GM12878 (cell line): ENCODE measurements around the gene DNAJC22. TPM values are rescaled to one million over a fixed set of nuclear protein-coding genes. Genes with fewer than 3 reads are reported as not detected.

Experiments used
- ATAC-seq: fragments of 200-7000 bp; cut with Tn5 transposase; 3 replicates; pipeline ENCODE4 v1.9.1; 2020; ENCODE audit warnings: mild to moderate bottlenecking, moderate library complexity
- BruUV-seq: library from RNA; stranded (reverse); fragments of 400-500 nt; replicated peaks from 2 replicates; lab custom pipeline; 2021; lab: Mats Ljungman, UMichigan
- CTCF ChIA-PET: fragments of 300-600 bp; sonication (Branson Sonifier 250); formaldehyde crosslinking; extraction: SDS; loops from one replicate; lab custom pipeline; 2021; ENCODE audit warnings: inconsistent platforms; lab: Yijun Ruan, JAX
- POLR2A ChIA-PET: fragments of 350-600 bp; formaldehyde crosslinking; extraction: SDS; loops from one replicate; lab custom pipeline; 2021; ENCODE audit warnings: inconsistent platforms; lab: Charles Lee
- RAD21 ChIA-PET: fragments of 300-600 bp; sonication (Branson Sonifier 250); formaldehyde crosslinking; loops from one replicate; lab custom pipeline; 2023; ENCODE audit warnings: antibody characterized with exemption; ENCODE audit not compliant: unreplicated experiment; lab: Charles Lee
- SMC1A ChIA-PET: fragments of 300-600 bp; sonication (Branson Sonifier 250); formaldehyde crosslinking; loops from one replicate; lab custom pipeline; 2023; ENCODE audit not compliant: unreplicated experiment, uncharacterized antibody; lab: Charles Lee
- DNase-seq: peaks from one replicate; pipeline ENCODE4 v3.0.0-alpha.2; 2011; ENCODE audit warnings: low read depth, low spot score
- FAIRE-seq: peaks from 3 replicates; lab custom pipeline; 2011; peaks lifted over from hg19 to GRCh38; lab: Jason Lieb, UNC
- H2AFZ ChIP-seq: 2 replicates; pipeline ENCODE4 v1.6.0; 2011; ENCODE audit warnings: low read depth, low read length, control low read depth; ENCODE audit not compliant: control insufficient read depth
- H3K27ac ChIP-seq: 2 replicates; pipeline ENCODE4 v1.5.1; 2011; ENCODE audit warnings: control low read depth; ENCODE audit not compliant: control insufficient read depth, insufficient read depth
- H3K27me3 ChIP-seq, 2 experiments: replicated peaks in 1 of 2; 2 replicates each; pipeline versions ENCODE4 v1.6.0 to v1.6.1; 2011; ENCODE audit warnings: low read length in 1 of 2; ENCODE audit not compliant: control insufficient read depth in 2 of 2, insufficient read depth in 2 of 2
- H3K36me3 ChIP-seq, 2 experiments: 2 replicates each; pipeline ENCODE4 v1.5.1; 2011; ENCODE audit warnings: low read length in 1 of 2; ENCODE audit not compliant: control insufficient read depth in 2 of 2, insufficient read depth in 2 of 2
- H3K4me1 ChIP-seq: 2 replicates; pipeline ENCODE4 v1.6.1; 2011; ENCODE audit warnings: mild to moderate bottlenecking, low read length, moderate library complexity, mixed read lengths; ENCODE audit not compliant: control insufficient read depth, insufficient read depth
- H3K4me2 ChIP-seq: 2 replicates; pipeline ENCODE4 v1.6.0; 2011; ENCODE audit warnings: control low read depth; ENCODE audit not compliant: control insufficient read depth, insufficient read depth
- H3K4me3 ChIP-seq: fragments of 200-600 bp; sonication (generic); 2 replicates; pipeline ENCODE4 v1.5.1; 2016
- H3K79me2 ChIP-seq: 2 replicates; pipeline ENCODE4 v1.6.0; 2011; ENCODE audit warnings: low read length; ENCODE audit not compliant: control insufficient read depth, insufficient read depth
- H3K9ac ChIP-seq: 2 replicates; pipeline ENCODE4 v1.8.0; 2011; ENCODE audit warnings: low read length, control low read depth, mixed read lengths; ENCODE audit not compliant: control insufficient read depth, insufficient read depth
- H3K9me3 ChIP-seq: replicated peaks from 3 replicates; pipeline ENCODE4 v1.5.1; 2011; ENCODE audit warnings: mild to moderate bottlenecking, low read length; ENCODE audit not compliant: control insufficient read depth, insufficient read depth
- H4K20me1 ChIP-seq: 2 replicates; pipeline ENCODE4 v1.6.0; 2011; ENCODE audit not compliant: control insufficient read depth, insufficient read depth
- BHLHE40 ChIP-seq, 2 experiments: fragments of 450-650 bp in 1 of 2; IDR thresholded peaks; 2 replicates each; pipeline ENCODE4 v1.6.1; 2011 to 2017; ENCODE audit warnings: low read depth in 2 of 2, borderline replicate concordance in 1 of 2, improper control_type of control experiment in 1 of 2, low read length in 1 of 2, mild to moderate bottlenecking in 1 of 2
- CBX5 ChIP-seq: sonication (generic); IDR thresholded peaks from 2 replicates; pipeline ENCODE4 v1.6.1; 2016; ENCODE audit warnings: low read depth, moderate library complexity, mild to moderate bottlenecking, inconsistent platforms
- FOXM1 ChIP-seq: IDR thresholded peaks from 2 replicates; pipeline ENCODE4 v1.6.1; 2012; ENCODE audit warnings: low read depth, mild to moderate bottlenecking, inconsistent platforms, low read length, moderate library complexity
- IKZF1 ChIP-seq: fragments of 450-650 bp; conservative IDR thresholded peaks from 2 replicates; pipeline ENCODE4 v1.6.1; 2017; ENCODE audit warnings: antibody characterized with exemption, mild to moderate bottlenecking
- LARP7 ChIP-seq: fragments of 450-650 bp; IDR thresholded peaks from 2 replicates; pipeline ENCODE4 v1.6.1; 2017; ENCODE audit warnings: mild to moderate bottlenecking
- NRF1 ChIP-seq: conservative IDR thresholded peaks from 2 replicates; pipeline ENCODE4 v1.6.1; 2011; ENCODE audit warnings: mild to moderate bottlenecking, low read depth, low read length, improper control_type of control experiment
- POLR2AphosphoS2 ChIP-seq: IDR thresholded peaks from 2 replicates; pipeline ENCODE4 v1.6.1; 2011; ENCODE audit warnings: low read depth, mild to moderate bottlenecking, low read length, improper control_type of control experiment, moderate library complexity
- PRDM15 ChIP-seq: fragments of 450-650 bp; formaldehyde crosslinking; IDR thresholded peaks from 2 replicates; pipeline ENCODE4 v1.4.0; 2020; ENCODE audit warnings: mild to moderate bottlenecking, moderate library complexity
- TARDBP ChIP-seq: IDR thresholded peaks from 2 replicates; pipeline ENCODE4 v1.6.1; 2016; ENCODE audit warnings: borderline replicate concordance
- ZNF592 ChIP-seq: fragments of 450-650 bp; IDR thresholded peaks from 2 replicates; pipeline ENCODE4 v1.6.1; 2017; ENCODE audit warnings: mild to moderate bottlenecking, moderate library complexity
- WGBS: methylation state at CpG from one replicate; pipeline ENCODE4 v1.1.6; 2016; ENCODE audit warnings: low lambda C conversion rate; ENCODE audit not compliant: insufficient replicate concordance, insufficient coverage; ENCODE audit errors: missing lambda C conversion rate; 5-methylcytosine and 5-hydroxymethylcytosine counted together
- in situ Hi-C: fragments of 300-500 bp; cut with MboI; formaldehyde crosslinking; loops from 9 replicates; pipeline ENCODE4 v1.14.3; 2018; ENCODE audit warnings: mixed read lengths
- intact Hi-C: fragments of 100-400 bp; cut with micrococcal nuclease; formaldehyde crosslinking; loops from one replicate; pipeline ENCODE4 v1.14.2; 2022; ENCODE audit not compliant: unreplicated experiment
- polyA plus RNA-seq, 11 experiments: library from polyadenylated mRNA; depleted of rRNA in 4 of 11; unstranded in 6 of 11; stranded (reverse) in 5 of 11; fragments of >200 nt; fragmentation: Nextera tagmentation in 4 of 11; fragmentation: Illumina TruSeq in 1 of 11; extraction: Ambion mirVana in 4 of 11; extraction: Trizol in 1 of 11; gene quantifications; 1 replicate in 1 of 11; 2 replicates in 10 of 11; pipeline versions ENCODE4 v1.2.1 to v1.2.3, GENCODE V29; 2011 to 2016; ENCODE audit warnings: inconsistent platforms in 2 of 11, missing spikeins in 2 of 11, low read depth in 1 of 11
- total RNA-seq, 4 experiments: library from RNA; depleted of rRNA in 3 of 4; stranded (reverse); fragments of >200 nt in 3 of 4; fragmentation: Illumina TruSeq in 1 of 4; extraction: Trizol in 1 of 4; gene quantifications; 2 replicates each; pipeline versions ENCODE4 v1.2.1 to v1.2.3, GENCODE V29; 2013 to 2021

The DNAJC22 gene
- total and polyA plus RNA-seq, 10 of the 15 experiments (the other 5 are each of a cell fraction or from before 2014, with no cell fraction given): 0.06 to 0.61 (median 0.13) TPM; not detected in 3

GRCh38 chr12:49340095-49340870 is 6.4 kb upstream of the DNAJC22 start:
- Histone ChIP-seq H2AFZ (no peak overlapping the region), H4K20me1 (no peaks in the 10 kb centered on the region; the same call in 1 of the 2 replicates), H3K27ac (no peak overlapping the region), H3K9ac (no peak overlapping the region), H3K27me3 (peaks cover 20 to 29% of the 10 kb centered on the region in 2 experiments), H3K4me1 (peaks cover 17% of the 10 kb centered on the region), H3K9me3 (no peaks in the 10 kb centered on the region; the same call in 2 of the 3 replicates), H3K4me3 (no peak overlapping the region), H3K4me2 (no peak overlapping the region), H3K79me2 (no peaks in the 10 kb centered on the region), H3K36me3 (no peaks in the 10 kb centered on the region)
- no peak for DNase-seq
- WGBS: 9% methylated on average over 6 of the region's 6 CpGs
- ChIA-PET POLR2A (no interaction called here), CTCF (interaction anchor here (1.3 to 4.0 kb wide), 8 partner anchors 8 to 196 kb away, joined by 3 to 139 read pairs (median 25); partner anchors contain the start of genes PRPH, SPATS2 and TROAP), SMC1A (interaction anchor here (1.2 to 3.2 kb wide), 4 partner anchors 8 to 240 kb away, joined by 3 to 22 read pairs (median 13); no protein-coding TSS in a partner anchor), RAD21 (interaction anchor here (2.7 kb wide), 1 partner anchor 8 kb away, joined by 24 read pairs; no protein-coding TSS in a partner anchor)
- intact Hi-C loops: no loop called here
- BruUV-seq: no TSS peak
- FAIRE-seq: no peak
- in situ Hi-C loops: no loop called here
- no peak for ATAC-seq
- TF ChIP-seq CBX5: no peak
- TF ChIP-seq NRF1: no peak
- TF ChIP-seq POLR2AphosphoS2: no peak
- no peak for TF ChIP-seq ZNF592
- no peak for TF ChIP-seq BHLHE40 (IDR thresholded peaks at IDR 0.05; ENCODE audit: borderline replicate concordance in 1 of 2, low read depth in 2 of 2, low read length in 1 of 2)
- TF ChIP-seq LARP7: no peak
- TF ChIP-seq IKZF1: no peak
- no peak for TF ChIP-seq PRDM15
- TF ChIP-seq TARDBP: no peak
- no peak for TF ChIP-seq FOXM1
